LoVo (cell line): ENCODE results near the gene TFB1M.
"Not testable (repeated sequence)": the region's sequence is repeated elsewhere in the genome, so short reads cannot be mapped to it uniquely, and the experiment has no call there.

Experiments used
- DNase-seq: peaks from one replicate; pipeline ENCODE4 v3.0.0-alpha.2; 2016; ENCODE audit warnings: low spot score

TFB1M gene

GRCh38 chr6:155314092-155314772 lies at the start of gene TFB1M:
TFB1M (minus strand) TSS chr6:155314484; CDS start chr6:155314428, 56 bp downstream.
- DNase-seq, result peak; percentile 97

DNA sequence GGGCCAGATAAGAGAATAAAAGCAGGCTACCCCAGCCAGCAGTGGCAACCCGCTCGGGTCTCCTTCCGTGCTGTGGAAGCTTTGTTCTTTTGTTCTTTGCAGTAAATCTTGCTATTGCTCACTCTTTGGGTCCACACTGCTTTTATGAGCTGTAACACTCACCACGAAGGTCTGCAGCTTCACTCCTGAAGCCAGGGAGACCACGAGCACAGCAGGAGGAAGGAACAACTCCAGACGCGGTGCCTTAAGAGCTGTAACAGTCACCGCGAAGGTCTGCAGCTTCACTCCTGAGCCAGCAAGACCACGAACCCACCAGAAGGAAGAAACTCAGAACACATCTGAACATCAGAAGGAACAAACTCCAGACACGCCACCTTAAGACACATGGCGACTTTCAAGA lies 49.7 kb upstream of the TFB1M start:
- DNase-seq, result not testable (repeated sequence)

DNA sequence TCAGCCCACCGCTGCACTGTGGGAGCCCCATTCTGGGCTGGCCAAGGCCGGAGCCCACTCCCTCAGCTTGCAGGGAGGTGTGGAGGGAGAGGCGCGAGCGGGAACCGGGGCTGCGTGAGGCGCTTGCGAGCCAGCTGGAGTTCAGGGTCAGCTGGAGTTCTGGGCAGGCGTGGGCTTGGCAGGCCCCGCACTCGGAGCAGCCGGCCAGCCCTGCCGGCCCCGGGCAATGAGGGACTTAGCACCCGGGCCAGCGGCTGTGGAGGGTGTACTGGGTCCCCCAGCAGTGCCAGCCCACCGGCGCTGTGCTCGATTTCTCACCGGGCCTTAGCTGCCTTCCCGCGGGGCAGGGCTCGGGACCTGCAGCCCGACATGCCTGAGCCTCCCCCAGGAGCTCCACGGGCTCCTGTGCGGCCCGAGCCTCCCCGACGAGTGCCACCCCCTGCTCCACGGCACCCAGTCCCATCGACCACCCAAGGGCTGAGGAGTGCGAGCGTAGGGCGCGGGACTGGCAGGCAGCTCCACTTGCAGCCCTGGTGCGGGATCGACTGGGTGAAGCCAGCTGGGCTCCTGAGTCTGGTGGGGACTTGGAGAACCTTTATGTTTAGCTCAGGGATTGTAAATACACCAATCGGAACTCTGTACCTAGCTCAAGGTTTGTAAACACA lies 48.8 kb upstream of the TFB1M start:
- DNase-seq, result not testable (repeated sequence)

DNA sequence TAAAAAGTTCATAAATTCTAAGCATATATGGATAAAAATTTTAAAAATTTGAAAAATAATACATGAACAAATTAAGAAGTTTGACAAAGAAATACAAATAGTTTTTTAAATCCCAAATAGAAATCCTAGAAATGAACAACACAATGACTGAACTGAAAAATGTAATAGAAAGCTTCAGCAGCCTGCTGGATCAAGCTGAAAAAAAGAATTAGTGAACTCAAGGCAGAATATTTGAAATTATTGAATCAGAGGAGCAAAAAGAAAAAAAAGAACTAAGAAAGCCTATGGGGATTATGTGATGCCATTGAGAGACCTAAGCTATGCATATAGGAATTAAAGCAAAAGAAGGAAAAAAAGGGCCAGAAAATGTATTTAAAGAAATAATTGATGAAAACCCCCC lies 39.9 kb upstream of the TFB1M start:
- DNase-seq, result no peak

DNA sequence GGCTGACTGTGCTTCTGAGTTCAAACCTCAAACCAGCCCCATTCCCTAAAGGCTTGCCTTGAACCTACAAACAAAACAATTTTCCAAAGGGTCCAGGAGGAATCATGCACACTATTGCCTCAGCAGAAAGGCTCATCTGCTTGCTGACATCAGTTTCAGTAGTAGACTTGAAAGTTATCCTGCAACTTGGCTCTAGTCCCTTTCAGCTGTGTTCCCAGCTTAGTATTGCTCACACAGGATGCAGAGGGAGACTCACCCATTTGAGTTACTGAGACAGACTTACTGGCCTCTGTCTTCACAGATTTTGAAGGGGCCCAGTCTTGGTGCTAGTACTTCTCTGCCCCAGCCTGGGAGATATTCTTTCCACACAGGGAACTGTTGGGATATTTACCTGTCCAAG lies 38.5 kb upstream of the TFB1M start:
- no peak for DNase-seq

- no peak for DNase-seq
These were observed 37.8 kb upstream of the TFB1M start for GRCh38 chr6:155352130-155352420.

GRCh38 chr6:155351273-155352129 lies 37.2 kb upstream of the TFB1M start:
- no peak for DNase-seq

- DNase-seq, result no peak
These were observed 35.7 kb upstream of the TFB1M start for GRCh38 chr6:155349956-155350355.

DNA sequence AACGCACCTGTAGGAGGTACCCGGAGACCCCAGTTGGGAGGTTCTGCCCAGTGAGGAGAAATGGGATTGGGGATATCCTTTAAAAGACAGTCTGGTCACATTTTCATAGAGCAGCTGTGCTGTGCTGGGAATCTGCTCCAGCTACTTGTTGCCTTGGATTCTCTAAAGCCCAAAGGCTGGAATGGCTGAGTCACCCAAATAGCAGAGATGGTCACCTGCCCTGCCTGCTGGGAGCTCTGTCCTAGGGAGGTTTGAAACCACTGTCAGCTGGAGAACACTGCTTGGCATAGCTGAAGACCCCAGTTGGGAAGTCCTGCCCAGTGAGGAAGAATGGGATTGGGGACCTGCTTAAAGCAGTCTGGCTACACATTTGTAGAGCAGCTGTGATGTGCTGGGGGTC lies 34.8 kb upstream of the TFB1M start:
- DNase-seq, result no peak

DNA sequence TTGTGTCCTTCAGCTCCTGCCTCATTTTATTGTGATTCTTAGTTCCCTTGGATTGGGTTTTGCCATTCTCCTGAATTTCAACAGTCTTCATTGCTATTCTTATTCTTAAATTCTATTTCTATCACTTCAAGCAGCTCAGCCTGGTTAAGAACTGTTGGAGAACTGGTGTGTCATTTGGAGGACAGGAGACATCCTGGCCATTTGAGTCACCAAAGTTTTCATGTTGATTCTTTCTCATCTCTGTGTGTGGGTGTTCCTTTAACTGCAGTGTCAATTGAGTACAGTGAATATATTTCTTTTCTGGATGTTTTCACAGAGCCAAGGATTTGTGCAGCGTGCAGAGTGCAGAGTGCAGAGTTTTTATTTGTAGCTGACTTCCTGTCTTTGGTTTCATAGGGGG lies 33.5 kb upstream of the TFB1M start:
- DNase-seq, result no peak

DNA sequence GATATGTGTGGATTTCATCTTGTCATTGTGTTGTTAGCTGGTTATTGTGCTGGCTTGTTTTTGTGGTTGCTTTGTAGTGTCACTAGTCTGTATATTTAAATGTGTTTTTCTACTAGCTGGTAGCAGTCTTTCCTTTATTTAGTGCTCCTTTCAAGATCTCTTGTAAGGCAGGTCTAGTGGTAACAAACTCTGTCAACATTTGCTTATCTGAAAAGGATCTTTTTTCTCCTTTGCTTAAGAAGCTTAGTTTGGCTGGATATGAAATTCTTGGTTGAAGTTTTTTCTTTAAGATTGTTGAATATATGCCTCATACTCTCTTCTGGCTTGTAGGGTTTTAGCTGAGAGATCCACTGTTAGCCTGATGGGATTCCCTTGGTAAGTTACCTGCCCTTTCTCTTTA lies 32.7 kb upstream of the TFB1M start:
- DNase-seq, result no peak

GRCh38 chr6:155344341-155345006 lies 30.2 kb upstream of the TFB1M start:
- no peak for DNase-seq

- DNase-seq, result no peak
These were observed 27.0 kb upstream of the TFB1M start for GRCh38 chr6:155341130-155341828.

GRCh38 chr6:155340464-155341129 lies 26.3 kb upstream of the TFB1M start:
- DNase-seq, result no peak

- not testable (repeated sequence) for DNase-seq
These were observed 25.6 kb upstream of the TFB1M start for GRCh38 chr6:155339929-155340328.

GRCh38 chr6:155338237-155338636 lies 24.0 kb upstream of the TFB1M start:
- not testable (repeated sequence) for DNase-seq

GRCh38 chr6:155335265-155335664 lies 21.0 kb upstream of the TFB1M start:
- DNase-seq, result no peak

GRCh38 chr6:155334073-155334472 lies 19.8 kb upstream of the TFB1M start:
- not testable (repeated sequence) for DNase-seq

GRCh38 chr6:155333414-155333813 lies 19.1 kb upstream of the TFB1M start:
- no peak for DNase-seq

DNA sequence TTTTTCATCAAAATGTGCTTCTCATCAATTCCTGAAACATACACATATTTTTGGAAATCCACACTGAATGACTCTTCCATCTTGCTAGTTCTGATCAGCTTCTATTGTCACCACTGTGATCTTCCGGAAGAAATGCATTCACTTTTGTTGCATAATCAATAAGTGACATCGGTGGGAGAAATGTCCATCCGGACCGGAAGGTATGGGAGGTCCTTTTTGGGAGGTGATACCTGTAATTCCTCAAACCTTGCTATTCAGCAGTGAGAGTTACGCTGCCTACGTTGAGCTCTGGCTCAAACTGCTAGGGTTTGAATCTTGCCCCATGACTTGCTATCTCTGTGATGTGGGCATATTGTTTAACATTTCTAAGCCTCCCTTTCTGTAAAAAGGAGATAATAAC lies 16.6 kb upstream of the TFB1M start:
- no peak for DNase-seq

GRCh38 chr6:155330133-155330734 lies 15.9 kb upstream of the TFB1M start:
- no peak for DNase-seq
